Caco-2 (cell line): ENCODE results near the gene HES6. TPM values are rescaled to one million over a fixed set of nuclear protein-coding genes. Genes with fewer than 3 reads are reported as not detected.

Source experiments
- BruUV-seq: library from RNA; stranded (reverse); fragments of 400-500 nt; replicated peaks from 2 replicates; lab custom pipeline; 2021; lab: Mats Ljungman, UMichigan
- CTCF ChIA-PET: fragments of 300-600 bp; sonication (Branson Sonifier 250); formaldehyde crosslinking; loops from one replicate; lab custom pipeline; 2022; ENCODE audit warnings: antibody characterized with exemption; lab: Charles Lee
- POLR2A ChIA-PET: fragments of 300-600 bp; sonication (Branson Sonifier 250); formaldehyde crosslinking; loops from one replicate; lab custom pipeline; 2022; ENCODE audit warnings: antibody characterized with exemption; lab: Charles Lee
- DNase-seq, 2 experiments: peaks; one replicate each; pipeline versions ENCODE4 v3.0.0 to v3.0.0-alpha.2; 2020 to 2022
- H3K27me3 ChIP-seq: replicated peaks from 2 replicates; pipeline ENCODE4 v1.6.0; 2011; ENCODE audit warnings: low read length; ENCODE audit not compliant: control insufficient read depth, insufficient read depth
- H3K36me3 ChIP-seq: 2 replicates; pipeline ENCODE4 v1.5.1; 2011; ENCODE audit warnings: low read length; ENCODE audit not compliant: control insufficient read depth, insufficient read depth
- H3K4me1 ChIP-seq: fragments of 250-450 bp; sonication (Bioruptor Pico); 2 replicates; pipeline ENCODE4 v1.5.1; 2020; ENCODE audit warnings: mild to moderate bottlenecking
- H3K4me3 ChIP-seq: 2 replicates; pipeline ENCODE4 v1.5.1; 2011; ENCODE audit warnings: low read depth, mild to moderate bottlenecking, control low read depth, low read length
- H3K9me3 ChIP-seq: fragments of 250-450 bp; sonication (Bioruptor Pico); 2 replicates; pipeline ENCODE4 v1.5.1; 2020; ENCODE audit warnings: mild to moderate bottlenecking, moderate library complexity
- H3K27ac Mint-ChIP-seq: one replicate; pipeline ENCODE4 v1.8.0; 2022; ENCODE audit warnings: mixed read lengths; ENCODE audit not compliant: unreplicated experiment
- H3K27me3 Mint-ChIP-seq: one replicate; pipeline ENCODE4 v1.8.0; 2022; ENCODE audit warnings: mixed read lengths; ENCODE audit not compliant: insufficient read depth, unreplicated experiment
- H3K36me3 Mint-ChIP-seq: one replicate; pipeline ENCODE4 v1.8.0; 2022; ENCODE audit warnings: mild to moderate bottlenecking, mixed read lengths; ENCODE audit not compliant: insufficient read depth, unreplicated experiment
- H3K4me1 Mint-ChIP-seq: one replicate; pipeline ENCODE4 v1.8.0; 2022; ENCODE audit warnings: low read depth, mixed read lengths; ENCODE audit not compliant: unreplicated experiment
- H3K4me3 Mint-ChIP-seq: one replicate; pipeline ENCODE4 v1.8.0; 2022; ENCODE audit warnings: mild to moderate bottlenecking, moderate library complexity, mixed read lengths; ENCODE audit not compliant: unreplicated experiment
- H3K9me3 Mint-ChIP-seq: one replicate; pipeline ENCODE4 v1.8.0; 2022; ENCODE audit warnings: mixed read lengths; ENCODE audit not compliant: unreplicated experiment
- CTCF ChIP-seq, 2 experiments: fragments of 200-600 bp in 1 of 2; IDR thresholded peaks; 1 replicate in 1 of 2; 2 replicates in 1 of 2; pipeline versions ENCODE4 v1.5.1 to v1.8.0; 2011 to 2022; ENCODE audit warnings: antibody characterized with exemption in 1 of 2, control low read depth in 1 of 2, inconsistent platforms in 1 of 2, low read depth in 1 of 2, low read length in 1 of 2, mild to moderate bottlenecking in 1 of 2, moderate library complexity in 1 of 2; ENCODE audit not compliant: insufficient read depth in 1 of 2, severe bottlenecking in 1 of 2, unreplicated experiment in 1 of 2
- intact Hi-C: fragments of 100-400 bp; cut with micrococcal nuclease; formaldehyde crosslinking; loops from one replicate; pipeline ENCODE4 v1.10.0; 2022; ENCODE audit not compliant: unreplicated experiment
- total RNA-seq: library from RNA; stranded (reverse); gene quantifications from 2 replicates; pipeline ENCODE4 v1.2.3, GENCODE V29; 2022

Gene HES6
- total RNA-seq, 1 experiment from 2014 or later, result 22.1 TPM

- Histone ChIP-seq H3K9me3 (no peaks in the 10 kb centered on the region), H3K36me3 (no peaks in the 10 kb centered on the region; the same call in 1 of the 2 replicates), H3K4me1 (peaks cover 5% of the 10 kb centered on the region), H3K4me3 (no peak overlapping the region), H3K27me3 (no peaks in the 10 kb centered on the region)
- H3K27ac Mint-ChIP-seq, result peak overlapping the region; percentile 40
- ChIA-PET POLR2A (interaction anchor here (0.6 to 1.3 kb wide), 4 partner anchors 24 to 78 kb away, joined by 3 to 5 read pairs (median 4); partner anchors contain the start of genes HES6 and PER2), CTCF (interaction anchor here (0.6 to 1.7 kb wide), 23 partner anchors 8 to 788 kb away, joined by 3 to 13 read pairs (median 4); partner anchors contain the start of genes HES6 and SCLY)
- no peaks in the 10 kb centered on the region for H3K36me3 Mint-ChIP-seq
- TF ChIP-seq CTCF (IDR thresholded peaks at IDR 0.05; ENCODE audit: insufficient read depth in 1 of 2, low read depth in 1 of 2, low read length in 1 of 2, severe bottlenecking in 1 of 2, unreplicated experiment in 1 of 2), result peak; percentile 39 to 72
- H3K4me3 Mint-ChIP-seq, result peak overlapping the region; percentile 53
- no peaks in the 10 kb centered on the region for H3K27me3 Mint-ChIP-seq
- no peaks in the 10 kb centered on the region for H3K9me3 Mint-ChIP-seq
- BruUV-seq, result no TSS peak
- intact Hi-C loops, result loop anchor here (2.0 kb wide), 2 partner anchors 103 to 405 kb away; partner anchors contain the start of gene RAMP1
- no peaks in the 10 kb centered on the region for H3K4me1 Mint-ChIP-seq
- peak; percentile 84 to 92 for DNase-seq
These were observed 23.6 kb upstream of the HES6 start for GRCh38 chr2:238263204-238264071.

GRCh38 chr2:238262496-238263122, 22.8 kb upstream of the HES6 start:
- Histone ChIP-seq H3K36me3 (no peaks in the 10 kb centered on the region; the same call in 1 of the 2 replicates), H3K9me3 (no peaks in the 10 kb centered on the region), H3K4me1 (peaks cover 5% of the 10 kb centered on the region), H3K4me3 (no peak overlapping the region), H3K27me3 (no peaks in the 10 kb centered on the region)
- Mint-ChIP-seq H3K27me3 (no peaks in the 10 kb centered on the region), H3K4me3 (no peak overlapping the region), H3K9me3 (no peaks in the 10 kb centered on the region), H3K27ac (no peak overlapping the region), H3K4me1 (no peaks in the 10 kb centered on the region), H3K36me3 (no peaks in the 10 kb centered on the region)
- no peak for DNase-seq
- ChIA-PET CTCF (interaction anchor here (0.7 to 1.7 kb wide), 17 partner anchors 10 to 404 kb away, joined by 3 to 13 read pairs (median 4); partner anchors contain the start of genes HES6 and SCLY), POLR2A (interaction anchor here (1.3 kb wide), 1 partner anchor 23 kb away, joined by 5 read pairs; the partner anchor contains the start of gene HES6)
- no peak for TF ChIP-seq CTCF (IDR thresholded peaks at IDR 0.05; ENCODE audit: insufficient read depth in 1 of 2, low read depth in 1 of 2, low read length in 1 of 2, severe bottlenecking in 1 of 2, unreplicated experiment in 1 of 2)
- no TSS peak for BruUV-seq
- intact Hi-C loops, result loop anchor here (2.0 kb wide), 2 partner anchors 102 to 404 kb away; partner anchors contain the start of gene RAMP1
